HCT116 (cell line): Measurements from ENCODE around the gene TM4SF20. TPM values are rescaled to one million over a fixed set of nuclear protein-coding genes. Genes with fewer than 3 reads are reported as not detected.
A peak's percentile ranks its signal among the peaks of the same experiment; 100 is the strongest.

Source experiments
- ATAC-seq: fragments of 200-7000 bp; cut with Tn5 transposase; 2 replicates; pipeline ENCODE4 v1.9.1; 2020; ENCODE audit warnings: mild to moderate bottlenecking, moderate library complexity
- BruUV-seq: library from RNA; stranded (reverse); fragments of 400-500 nt; replicated peaks from 2 replicates; lab custom pipeline; 2021; lab: Mats Ljungman, UMichigan
- CTCF ChIA-PET: fragments of 300-600 bp; sonication (Branson Sonifier 250); formaldehyde crosslinking; loops from one replicate; lab custom pipeline; 2021; ENCODE audit warnings: antibody characterized with exemption; lab: Charles Lee
- POLR2A ChIA-PET: fragments of 300-600, 350-600 bp; sonication (Branson Sonifier 250); formaldehyde crosslinking; loops from one replicate; lab custom pipeline; 2021; ENCODE audit warnings: antibody characterized with exemption; lab: Charles Lee
- RAD21 ChIA-PET, 2 experiments: fragments of 300-600 bp; sonication (Branson Sonifier 250); formaldehyde crosslinking; loops; one replicate each; lab custom pipeline; 2023; ENCODE audit warnings: low total read pairs in 2 of 2; ENCODE audit not compliant: uncharacterized antibody in 2 of 2, unreplicated experiment in 2 of 2, low non-redundant PET in 1 of 2; lab: Charles Lee
- DNase-seq: peaks from one replicate; pipeline ENCODE4 v3.0.0-alpha.2; 2010; ENCODE audit warnings: low read depth, low spot score
- H2AFZ ChIP-seq: fragments of 200-600 bp; shearing (Covaris generic), sonication (generic); 2 replicates; pipeline ENCODE4 v1.6.1; 2017; ENCODE audit warnings: low read depth, mixed run types, mixed read lengths, antibody characterized with exemption, low read length; ENCODE audit not compliant: poor library complexity, severe bottlenecking
- H3K27ac ChIP-seq: 2 replicates; pipeline ENCODE4 v1.5.1; 2012; ENCODE audit warnings: low read depth, low read length
- H3K27me3 ChIP-seq: fragments of 200-600 bp; sonication (generic); 2 replicates; pipeline ENCODE4 v1.6.1; 2016; ENCODE audit warnings: mixed run types, low read length, mixed read lengths; ENCODE audit not compliant: insufficient read depth
- H3K36me3 ChIP-seq, 2 experiments: fragments of 200-500 bp in 1 of 2; fragments of 200-600 bp in 1 of 2; sonication (Bioruptor generic) in 1 of 2; sonication (generic) in 1 of 2; 2 replicates each; pipeline versions ENCODE4 v1.5.1 to v1.6.1; 2014 to 2016; ENCODE audit warnings: low read length in 2 of 2, inconsistent platforms in 1 of 2, mixed read lengths in 1 of 2, mixed run types in 1 of 2; ENCODE audit not compliant: insufficient read depth in 2 of 2, control insufficient read depth in 1 of 2
- H3K4me1 ChIP-seq, 2 experiments: fragments of 200-600 bp in 1 of 2; sonication (generic) in 1 of 2; 2 replicates each; pipeline versions ENCODE4 v1.5.1 to v1.6.1; 2012 to 2017; ENCODE audit warnings: low read length in 2 of 2, inconsistent platforms in 1 of 2, mild to moderate bottlenecking in 1 of 2, mixed read lengths in 1 of 2, mixed run types in 1 of 2, moderate library complexity in 1 of 2; ENCODE audit not compliant: insufficient read depth in 2 of 2, control insufficient read depth in 1 of 2
- H3K4me2 ChIP-seq: fragments of 200-600 bp; sonication (generic); 2 replicates; pipeline ENCODE4 v1.6.1; 2017; ENCODE audit warnings: mixed run types, low read length, mixed read lengths
- H3K4me3 ChIP-seq, 2 experiments: fragments of 200-600 bp in 1 of 2; sonication (generic) in 1 of 2; replicated peaks in 1 of 2; 2 replicates each; pipeline ENCODE4 v1.5.1; 2011 to 2016; ENCODE audit warnings: low read length in 2 of 2, control low read depth in 1 of 2, low read depth in 1 of 2, mild to moderate bottlenecking in 1 of 2, mixed read lengths in 1 of 2, mixed run types in 1 of 2
- H3K79me2 ChIP-seq: fragments of 200-600 bp; sonication (generic); 2 replicates; pipeline ENCODE4 v1.6.1; 2017; ENCODE audit warnings: mild to moderate bottlenecking, mixed run types, low read length, moderate library complexity, mixed read lengths; ENCODE audit not compliant: insufficient read depth
- H3K9ac ChIP-seq: fragments of 200-600 bp; sonication (generic); 2 replicates; pipeline ENCODE4 v1.6.1; 2016; ENCODE audit warnings: low read length, mixed read lengths
- H3K9me2 ChIP-seq: fragments of 200-600 bp; sonication (generic), shearing (Covaris generic); 2 replicates; pipeline ENCODE4 v1.6.1; 2017; ENCODE audit warnings: mixed run types, mild to moderate bottlenecking, moderate library complexity; ENCODE audit not compliant: insufficient read depth
- H3K9me3 ChIP-seq, 2 experiments: fragments of 200-500 bp in 1 of 2; fragments of 200-600 bp in 1 of 2; sonication (Bioruptor generic) in 1 of 2; sonication (generic) in 1 of 2; 2 replicates each; pipeline ENCODE4 v1.6.1; 2014 to 2017; ENCODE audit warnings: low read length in 2 of 2, mixed read lengths in 2 of 2, inconsistent platforms in 1 of 2, low read depth in 1 of 2, mild to moderate bottlenecking in 1 of 2, mixed run types in 1 of 2, moderate library complexity in 1 of 2; ENCODE audit not compliant: control insufficient read depth in 1 of 2, insufficient read depth in 1 of 2
- H4K20me1 ChIP-seq: fragments of 200-600 bp; sonication (generic), shearing (Covaris generic); 2 replicates; pipeline ENCODE4 v1.6.1; 2017; ENCODE audit warnings: mixed run types, mild to moderate bottlenecking, moderate library complexity; ENCODE audit not compliant: insufficient read depth
- CEBPB ChIP-seq: IDR thresholded peaks from 2 replicates; pipeline ENCODE4 v1.6.1; 2012; ENCODE audit warnings: low read depth
- EZH2 ChIP-seq: fragments of 200-600 bp; sonication (generic); IDR thresholded peaks from 2 replicates; pipeline ENCODE4 v1.6.1; 2017; ENCODE audit warnings: antibody characterized with exemption, mixed run types
- EZH2phosphoT487 ChIP-seq: fragments of 200-600 bp; IDR thresholded peaks from 2 replicates; pipeline ENCODE4 v1.6.1; 2018; ENCODE audit warnings: antibody characterized with exemption, borderline replicate concordance
- POLR2AphosphoS5 ChIP-seq: IDR thresholded peaks from 2 replicates; pipeline ENCODE4 v1.6.1; 2011; ENCODE audit warnings: mild to moderate bottlenecking, low read depth, low read length, moderate library complexity
- SP1 ChIP-seq: IDR thresholded peaks from 2 replicates; pipeline ENCODE4 v1.6.1; 2012; ENCODE audit warnings: low read depth
- SRF ChIP-seq: IDR thresholded peaks from 2 replicates; pipeline ENCODE4 v1.6.1; 2012; ENCODE audit warnings: low read depth
- TCF7L2 ChIP-seq: IDR thresholded peaks from 2 replicates; pipeline ENCODE4 v1.7.0; 2011; ENCODE audit warnings: borderline replicate concordance, inconsistent platforms; ENCODE audit not compliant: insufficient read depth, insufficient read length; ENCODE audit errors: extremely low read depth
- YY1 ChIP-seq: IDR thresholded peaks from 2 replicates; pipeline ENCODE4 v1.6.1; 2011; ENCODE audit warnings: low read length, low read depth, moderate library complexity, mild to moderate bottlenecking; ENCODE audit not compliant: insufficient replicate concordance; ENCODE audit errors: extremely low read depth
- ZBTB33 ChIP-seq: IDR thresholded peaks from 2 replicates; pipeline ENCODE4 v1.6.1; 2011; ENCODE audit warnings: mild to moderate bottlenecking, low read length, moderate library complexity; ENCODE audit not compliant: insufficient replicate concordance; ENCODE audit errors: extremely low read depth
- ZFX ChIP-seq: fragments of 450-650 bp; IDR thresholded peaks from 2 replicates; pipeline ENCODE4 v1.6.1; 2017
- intact Hi-C: fragments of 100-400 bp; cut with micrococcal nuclease; formaldehyde crosslinking; loops from 2 replicates; pipeline ENCODE4 v1.10.0; 2022
- total RNA-seq: library from RNA; stranded (reverse); gene quantifications from one replicate; pipeline ENCODE4 v1.2.1, GENCODE V29; 2021; ENCODE audit not compliant: unreplicated experiment
- TF ChIP-seq, protein P1 (sequence below): IDR thresholded peaks from 2 replicates; pipeline ENCODE4 v1.6.1; 2012; ENCODE audit warnings: low read depth

TM4SF20 gene
- total RNA-seq, 1 experiment from 2014 or later = not detected

GRCh38 chr2:227323818-227324217, 55.3 kb downstream of the TM4SF20 start:
- H3K4me2 ChIP-seq = peak overlapping the region; percentile 95
- no peaks in the 10 kb centered on the region for H3K9me2 ChIP-seq
- DNase-seq (no peak), ATAC-seq (no peak)
- BruUV-seq = no TSS peak
- H3K4me3 ChIP-seq = peak overlapping the region; percentile 78 to 89
- H3K9me3 ChIP-seq = no peaks in the 10 kb centered on the region
- H3K27me3 ChIP-seq = no peaks in the 10 kb centered on the region
- H4K20me1 ChIP-seq = no peaks in the 10 kb centered on the region
- no peaks in the 10 kb centered on the region; a peak in 1 of 4 replicates for H3K36me3 ChIP-seq
- H3K9ac ChIP-seq = peak overlapping the region; percentile 90
- TF ChIP-seq, protein P1, sequence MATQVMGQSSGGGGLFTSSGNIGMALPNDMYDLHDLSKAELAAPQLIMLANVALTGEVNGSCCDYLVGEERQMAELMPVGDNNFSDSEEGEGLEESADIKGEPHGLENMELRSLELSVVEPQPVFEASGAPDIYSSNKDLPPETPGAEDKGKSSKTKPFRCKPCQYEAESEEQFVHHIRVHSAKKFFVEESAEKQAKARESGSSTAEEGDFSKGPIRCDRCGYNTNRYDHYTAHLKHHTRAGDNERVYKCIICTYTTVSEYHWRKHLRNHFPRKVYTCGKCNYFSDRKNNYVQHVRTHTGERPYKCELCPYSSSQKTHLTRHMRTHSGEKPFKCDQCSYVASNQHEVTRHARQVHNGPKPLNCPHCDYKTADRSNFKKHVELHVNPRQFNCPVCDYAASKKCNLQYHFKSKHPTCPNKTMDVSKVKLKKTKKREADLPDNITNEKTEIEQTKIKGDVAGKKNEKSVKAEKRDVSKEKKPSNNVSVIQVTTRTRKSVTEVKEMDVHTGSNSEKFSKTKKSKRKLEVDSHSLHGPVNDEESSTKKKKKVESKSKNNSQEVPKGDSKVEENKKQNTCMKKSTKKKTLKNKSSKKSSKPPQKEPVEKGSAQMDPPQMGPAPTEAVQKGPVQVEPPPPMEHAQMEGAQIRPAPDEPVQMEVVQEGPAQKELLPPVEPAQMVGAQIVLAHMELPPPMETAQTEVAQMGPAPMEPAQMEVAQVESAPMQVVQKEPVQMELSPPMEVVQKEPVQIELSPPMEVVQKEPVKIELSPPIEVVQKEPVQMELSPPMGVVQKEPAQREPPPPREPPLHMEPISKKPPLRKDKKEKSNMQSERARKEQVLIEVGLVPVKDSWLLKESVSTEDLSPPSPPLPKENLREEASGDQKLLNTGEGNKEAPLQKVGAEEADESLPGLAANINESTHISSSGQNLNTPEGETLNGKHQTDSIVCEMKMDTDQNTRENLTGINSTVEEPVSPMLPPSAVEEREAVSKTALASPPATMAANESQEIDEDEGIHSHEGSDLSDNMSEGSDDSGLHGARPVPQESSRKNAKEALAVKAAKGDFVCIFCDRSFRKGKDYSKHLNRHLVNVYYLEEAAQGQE = no peak
- no peak for TF ChIP-seq TCF7L2
- no peak for TF ChIP-seq SRF
- no peak for TF ChIP-seq POLR2AphosphoS5
- no peak for TF ChIP-seq EZH2
- no peak for TF ChIP-seq ZFX
- TF ChIP-seq CEBPB = no peak
- TF ChIP-seq SP1 = no peak
- no peak for TF ChIP-seq YY1
- TF ChIP-seq ZBTB33 = no peak
- TF ChIP-seq EZH2phosphoT487 = no peak
- no peak overlapping the region for H3K27ac ChIP-seq
- peaks cover 38% of the 10 kb centered on the region for H3K79me2 ChIP-seq
- RAD21 ChIA-PET = no interaction called here
- POLR2A ChIA-PET = no interaction called here
- intact Hi-C loops = no loop called here
- H2AFZ ChIP-seq = no peak overlapping the region
- CTCF ChIA-PET = no interaction called here
- peaks cover 5 to 24% of the 10 kb centered on the region in 2 experiments; a peak in 3 of 4 replicates for H3K4me1 ChIP-seq
